Kidney glomerular epithelial cell (primary cell): ENCODE results near the gene KRT80.
A peak's percentile ranks its signal among the peaks of the same experiment; 100 is the strongest.

Experiments used
- DNase-seq: peaks from one replicate; lab custom pipeline; 2025; lab: John Stamatoyannopoulos, UW

KRT80 gene

DNA sequence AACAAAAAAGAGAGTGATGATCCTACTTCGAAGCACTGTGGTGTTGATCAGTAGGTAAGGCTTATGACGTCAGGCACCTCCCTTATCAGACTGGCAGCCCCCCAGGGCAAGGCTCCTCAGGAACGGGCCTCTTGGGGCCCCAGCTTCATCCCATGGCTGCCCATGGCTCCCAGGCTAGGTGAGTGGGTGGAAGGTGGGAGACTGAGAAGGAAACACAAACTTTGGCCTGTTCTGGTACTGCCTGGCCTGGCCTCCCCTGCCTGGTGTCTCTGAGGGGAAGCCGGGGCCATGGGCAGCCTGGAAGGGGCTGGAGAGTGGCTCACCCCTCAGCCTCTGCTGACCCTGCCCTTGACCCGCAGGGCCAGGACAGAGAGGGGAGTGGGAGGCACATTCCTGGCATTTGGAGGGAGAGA lies 38.9 kb downstream of the KRT80 start:
- DNase-seq: no peak

DNA sequence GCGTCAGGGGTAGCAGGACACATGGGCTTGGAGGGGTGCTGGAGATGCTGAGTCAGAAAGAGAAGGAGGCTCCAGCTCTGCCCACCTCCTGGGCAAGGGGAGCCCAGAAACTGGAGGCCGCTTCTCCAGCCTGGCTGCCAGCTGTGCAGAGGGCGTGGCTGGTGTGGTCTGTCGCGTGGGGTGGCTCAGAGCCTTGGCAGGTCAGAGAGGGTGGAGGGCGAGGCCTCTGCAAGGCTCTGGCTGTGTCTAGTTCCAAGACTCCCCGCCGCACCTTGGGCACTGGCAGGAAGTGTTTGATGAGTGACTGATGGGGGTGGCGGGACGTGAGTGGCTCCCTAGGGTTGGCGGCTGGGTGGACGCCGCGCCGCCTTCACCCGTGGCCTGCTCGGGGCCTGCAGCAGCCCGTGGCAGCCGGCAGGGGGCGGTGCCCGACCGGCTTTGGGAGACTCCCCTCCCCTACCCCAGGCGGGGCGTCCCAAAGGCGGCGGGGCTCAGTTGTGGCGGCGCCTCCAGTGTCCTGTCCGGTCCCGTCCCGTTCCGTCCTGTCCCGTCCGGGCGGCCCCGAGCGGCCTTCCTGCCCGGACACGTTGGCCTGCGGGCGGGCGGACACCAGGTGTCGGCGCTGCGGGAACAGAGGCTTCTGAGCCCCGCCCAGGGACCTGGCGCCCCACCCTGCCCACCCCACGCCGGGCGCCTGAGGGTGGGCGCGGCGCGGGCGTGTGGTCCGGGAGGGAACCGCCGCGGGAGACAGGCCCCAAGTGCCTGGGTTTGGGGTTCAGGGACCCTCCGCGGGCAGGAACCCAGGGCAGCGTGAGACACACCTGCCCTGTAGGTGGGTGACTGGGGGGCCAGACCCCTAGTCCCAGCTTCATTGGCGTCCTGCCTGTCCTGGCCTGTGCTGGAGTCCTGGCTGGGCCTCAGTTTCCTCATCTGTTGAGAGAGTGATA lies 39.7 kb downstream of the KRT80 start:
- peak; percentile 12 for DNase-seq

DNA sequence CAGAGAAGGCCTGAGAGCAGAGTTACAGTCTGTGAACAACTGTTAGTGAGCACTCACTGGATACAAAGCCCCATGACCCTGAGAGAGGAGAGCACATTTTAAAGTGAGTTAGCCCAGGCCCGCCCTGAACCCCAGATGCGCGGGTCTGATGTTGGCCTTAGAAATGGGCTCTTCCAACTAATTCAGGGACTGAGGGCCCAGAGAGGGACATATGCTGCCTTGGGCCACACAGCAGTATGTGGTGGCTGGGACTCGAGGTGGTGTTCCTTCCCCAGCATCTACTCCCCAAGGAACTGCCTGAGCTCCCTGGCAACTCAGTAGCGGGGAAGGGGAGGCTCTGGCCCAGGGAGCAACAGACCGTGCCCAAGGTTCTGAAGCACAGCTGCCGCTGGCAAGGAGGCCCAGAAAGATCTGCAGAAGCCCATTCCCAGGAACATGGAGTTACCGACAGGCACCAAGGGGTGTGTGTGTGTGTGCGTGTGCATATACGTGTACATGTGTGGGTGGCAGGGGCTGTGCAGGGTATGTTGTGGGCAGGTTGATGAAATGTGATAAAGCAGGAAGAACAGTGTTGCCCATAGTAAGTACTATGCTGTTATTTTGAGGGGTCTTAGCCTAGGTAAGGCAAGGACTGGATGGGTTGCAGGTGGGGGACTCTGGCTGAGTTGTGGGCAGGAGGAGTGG lies 40.5 kb downstream of the KRT80 start:
- no peak for DNase-seq

DNA sequence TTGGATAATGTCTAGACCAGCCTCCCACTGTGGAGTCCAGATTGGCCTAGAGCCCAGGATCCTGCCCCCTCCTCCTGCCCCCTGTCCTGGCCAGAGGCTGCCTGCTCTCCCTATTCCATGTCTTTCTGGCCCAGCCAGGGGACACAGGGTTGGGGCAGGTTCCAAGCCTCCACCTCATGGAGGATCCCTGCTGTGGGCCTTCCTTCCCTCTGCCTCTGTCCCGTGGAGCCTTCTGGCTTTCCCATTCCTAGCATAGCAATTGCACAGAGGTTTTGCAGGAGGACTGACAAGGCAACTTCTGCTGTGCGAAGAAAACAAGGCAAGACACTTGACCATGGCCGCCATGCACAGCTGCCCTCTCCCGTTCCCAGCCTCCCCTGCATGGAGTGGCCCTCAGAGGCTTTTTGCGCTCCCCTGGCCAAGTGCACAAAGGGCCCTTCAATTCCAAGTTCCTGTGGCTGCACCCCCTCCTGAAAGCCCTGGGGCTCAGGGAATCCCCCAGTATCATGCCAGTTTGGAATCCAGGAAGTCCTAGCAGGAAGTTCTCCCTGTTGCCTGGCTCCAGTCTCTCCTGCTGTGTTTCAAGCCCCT lies 42.1 kb downstream of the KRT80 start:
- no peak for DNase-seq

DNA sequence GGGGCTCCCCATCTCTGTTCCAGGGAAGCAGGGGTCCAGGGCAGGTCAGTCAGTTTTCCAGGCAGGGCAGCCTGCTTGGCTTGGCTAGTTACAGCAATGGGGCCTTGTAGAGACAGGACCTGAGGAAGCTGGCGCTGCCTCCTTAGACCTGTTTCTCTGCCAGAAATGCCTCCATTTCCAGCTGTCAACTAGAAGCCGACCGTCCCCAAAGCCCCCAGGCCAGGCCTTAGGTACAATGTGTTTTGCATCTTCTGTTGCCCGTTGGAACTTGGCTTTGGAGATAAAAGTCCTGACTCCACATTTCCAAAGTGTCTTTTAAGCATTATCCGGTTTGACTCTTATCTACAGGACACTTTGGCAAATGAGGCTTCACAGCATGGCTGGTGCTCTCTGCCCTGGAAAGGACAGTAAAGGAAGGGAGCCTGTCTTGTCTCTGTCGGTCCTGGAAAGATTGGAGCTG lies 42.6 kb downstream of the KRT80 start:
- no peak for DNase-seq

DNA sequence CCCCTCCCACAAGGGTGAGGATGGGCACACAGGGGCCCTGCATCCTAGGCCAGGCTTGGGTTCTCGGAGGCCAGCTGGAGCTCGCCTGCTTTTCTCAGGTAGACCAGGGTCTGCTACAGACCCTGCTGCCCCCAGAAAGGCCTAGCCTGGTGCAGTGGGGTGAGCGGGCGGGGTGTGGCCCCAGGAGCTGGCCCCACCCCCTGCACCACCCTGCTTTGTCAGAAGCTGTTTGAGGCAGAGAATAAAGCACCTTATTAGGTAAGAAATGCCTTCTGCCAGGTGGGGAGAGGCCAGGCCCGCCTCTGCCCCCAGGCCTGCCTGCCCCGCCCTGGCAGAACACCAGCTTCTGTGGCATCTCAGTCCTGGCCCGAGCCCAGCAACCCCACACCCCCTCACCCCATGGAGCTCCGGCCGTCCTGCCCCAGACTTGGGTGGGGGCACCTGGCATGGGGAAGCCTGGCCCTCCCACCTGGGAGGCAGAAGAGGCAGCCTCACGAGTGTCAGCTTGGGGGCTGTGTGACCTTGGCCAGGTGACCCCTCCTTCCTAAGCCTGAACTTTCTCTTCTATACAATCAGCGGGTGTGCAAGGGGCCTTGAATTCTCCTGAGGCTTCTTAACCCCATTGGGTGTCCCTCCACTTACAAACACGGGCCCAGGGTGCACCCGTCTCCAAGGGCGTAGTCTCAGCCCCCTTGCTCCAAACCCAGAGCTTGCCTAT lies 43.2 kb downstream of the KRT80 start:
- peak; percentile 37 for DNase-seq

DNA sequence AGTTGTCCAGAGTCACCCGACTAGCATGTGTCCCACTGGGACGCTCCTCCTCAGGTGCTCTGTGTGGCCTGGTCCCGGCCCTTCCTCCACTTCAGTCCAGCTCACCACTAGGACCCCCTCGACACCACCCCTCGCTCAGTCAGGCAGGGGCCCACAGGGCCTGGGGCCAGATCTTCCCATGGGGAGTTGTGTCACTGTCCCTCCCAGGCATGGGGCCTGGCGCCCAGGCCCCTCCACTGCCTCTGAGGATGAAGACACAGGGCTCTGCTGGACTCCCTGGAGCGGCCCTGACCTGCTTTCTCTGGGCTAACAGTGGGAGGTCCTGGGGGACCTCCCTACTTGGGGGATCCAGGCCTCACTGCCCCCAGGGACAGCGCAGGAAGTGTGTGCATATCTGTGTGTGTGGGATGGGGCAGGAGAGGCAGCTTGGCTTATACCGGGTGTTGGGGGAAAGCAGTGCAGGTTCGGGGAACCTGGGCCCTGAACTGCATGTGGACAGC lies 43.8 kb downstream of the KRT80 start:
- no peak for DNase-seq

DNA sequence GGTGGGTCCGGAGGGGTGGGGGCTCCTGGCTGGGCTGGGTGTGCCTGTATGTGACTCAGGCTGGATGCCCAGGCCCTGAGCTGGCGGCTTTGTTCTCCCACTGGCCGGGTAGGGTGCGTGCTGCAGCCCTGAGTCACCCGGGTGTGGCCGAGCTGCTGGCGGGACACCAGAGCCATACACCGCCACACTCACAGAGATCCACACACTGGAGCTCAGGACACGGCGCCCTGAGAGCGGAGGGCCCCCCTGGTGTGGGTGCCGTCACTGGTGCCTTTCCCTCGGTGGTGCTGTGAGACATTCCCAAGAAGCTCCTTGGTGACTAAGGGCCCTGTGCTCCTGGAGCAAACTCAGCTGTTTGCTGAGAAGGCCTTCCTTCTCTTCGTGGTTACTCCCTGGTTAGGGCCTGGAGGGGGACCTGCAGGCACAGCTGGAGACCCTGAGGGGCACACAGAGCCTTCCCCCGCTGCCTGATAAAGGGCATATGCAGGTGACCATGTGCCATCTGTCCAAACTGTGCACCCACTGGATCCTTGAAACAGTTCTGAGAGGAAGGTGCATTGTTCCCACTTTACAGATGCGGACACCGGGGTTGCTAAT lies 44.3 kb downstream of the KRT80 start:
- DNase-seq: peak; percentile 92

DNA sequence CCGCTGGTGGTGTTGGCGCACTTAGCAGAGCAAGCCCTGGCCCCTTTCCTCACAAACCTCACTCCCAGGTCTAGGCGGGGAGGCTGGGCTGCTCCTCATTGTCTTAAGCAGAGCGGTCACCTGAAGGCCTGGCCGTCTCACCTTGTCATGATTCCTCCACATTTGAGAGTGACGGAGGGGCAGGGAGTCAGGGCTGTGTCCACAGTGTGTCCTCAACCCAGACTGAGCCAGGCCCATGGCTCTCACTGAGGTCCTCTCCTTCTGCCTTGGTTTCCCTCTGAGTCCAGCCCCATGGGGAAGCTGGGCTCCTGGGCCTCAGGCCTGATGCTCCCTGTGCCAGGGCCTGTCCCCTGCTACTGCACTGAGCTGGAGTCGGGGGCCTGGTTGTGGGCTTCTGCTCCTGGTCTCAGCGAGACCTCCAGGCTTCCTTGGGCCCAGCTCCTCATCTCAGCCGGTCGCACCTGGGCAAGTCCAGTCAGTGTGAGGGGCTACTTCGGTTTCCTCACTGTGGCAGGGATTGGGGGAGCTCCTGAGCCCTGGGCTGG lies 44.9 kb downstream of the KRT80 start:
- no peak for DNase-seq

DNA sequence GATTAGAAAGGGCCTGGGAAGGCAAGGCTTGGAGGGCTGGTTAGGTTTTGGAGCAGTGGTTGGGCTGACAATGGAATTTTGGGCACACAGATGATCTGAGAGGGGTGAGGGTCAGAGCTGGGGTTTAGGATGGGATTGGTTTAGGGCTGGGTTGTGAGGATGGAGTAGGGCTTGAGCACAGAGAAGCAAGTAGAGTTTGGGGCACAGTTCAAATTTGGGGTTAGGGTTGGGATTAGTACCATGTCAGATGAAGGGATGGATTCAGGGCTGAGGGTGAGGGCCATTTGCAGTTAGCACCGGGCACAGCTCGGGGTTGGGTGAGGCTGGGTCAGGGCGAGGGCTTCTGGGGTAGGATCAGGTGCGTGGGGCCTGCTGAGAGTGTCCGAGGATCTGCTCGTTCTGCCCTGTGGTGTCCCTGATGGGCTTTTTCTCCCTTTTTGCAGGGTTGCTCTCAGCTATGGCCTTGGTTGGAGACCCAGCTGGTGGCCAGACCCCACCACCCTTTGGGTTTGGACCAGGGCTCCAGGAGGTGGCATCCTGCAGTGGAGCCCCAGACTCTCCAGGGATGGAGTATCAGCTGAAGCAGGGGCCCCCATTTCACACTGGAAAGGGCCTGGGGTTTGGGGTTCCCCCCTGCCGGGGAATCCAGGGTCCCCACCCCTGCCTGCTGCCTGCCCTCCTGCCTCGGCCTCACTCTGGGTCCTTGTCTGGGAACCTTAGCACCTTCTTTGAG lies 45.6 kb downstream of the KRT80 start:
- no peak for DNase-seq

DNA sequence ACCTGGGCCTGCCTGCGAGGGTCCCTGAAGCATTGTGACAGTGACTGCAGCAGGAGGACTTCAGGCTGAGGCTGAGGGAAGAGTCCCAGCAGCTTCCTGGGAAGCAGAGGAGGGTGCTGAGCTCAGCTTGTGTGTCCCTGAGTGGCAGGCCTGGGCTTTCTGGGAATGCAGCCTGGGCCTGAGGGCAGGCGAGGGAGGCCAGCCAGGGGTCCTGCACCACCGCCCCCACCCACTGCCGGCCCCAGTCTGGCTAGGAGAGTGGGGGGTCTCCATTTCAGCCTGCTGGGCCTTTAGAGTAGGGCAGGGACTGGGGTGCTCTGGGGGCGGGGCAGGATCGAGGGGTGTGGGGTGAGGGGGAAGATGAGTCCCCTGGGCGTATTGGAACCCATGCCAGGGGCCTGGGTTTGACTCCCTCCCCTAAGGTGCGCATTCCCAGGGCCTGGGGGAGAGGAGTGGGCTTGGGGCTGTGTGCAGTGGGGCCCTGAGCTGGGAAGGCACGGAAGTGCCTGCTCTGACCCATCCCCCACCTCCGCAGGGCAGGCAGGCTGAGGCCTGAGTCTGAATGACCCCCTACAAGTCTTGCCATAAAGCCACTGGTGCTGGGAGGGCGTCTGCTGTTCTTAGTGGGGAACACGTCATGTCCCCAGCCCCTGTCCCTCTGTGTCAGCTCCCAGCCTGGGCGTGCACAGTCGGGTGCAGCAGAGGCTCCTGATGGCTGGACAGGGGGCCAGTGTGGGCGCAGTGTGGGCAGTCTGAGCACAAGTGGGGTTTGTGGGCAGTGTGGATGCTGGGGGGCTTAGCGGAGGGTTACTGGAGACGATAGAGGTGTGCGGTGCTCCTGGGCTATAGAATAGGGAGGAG lies 46.4 kb downstream of the KRT80 start:
- no peak for DNase-seq

DNA sequence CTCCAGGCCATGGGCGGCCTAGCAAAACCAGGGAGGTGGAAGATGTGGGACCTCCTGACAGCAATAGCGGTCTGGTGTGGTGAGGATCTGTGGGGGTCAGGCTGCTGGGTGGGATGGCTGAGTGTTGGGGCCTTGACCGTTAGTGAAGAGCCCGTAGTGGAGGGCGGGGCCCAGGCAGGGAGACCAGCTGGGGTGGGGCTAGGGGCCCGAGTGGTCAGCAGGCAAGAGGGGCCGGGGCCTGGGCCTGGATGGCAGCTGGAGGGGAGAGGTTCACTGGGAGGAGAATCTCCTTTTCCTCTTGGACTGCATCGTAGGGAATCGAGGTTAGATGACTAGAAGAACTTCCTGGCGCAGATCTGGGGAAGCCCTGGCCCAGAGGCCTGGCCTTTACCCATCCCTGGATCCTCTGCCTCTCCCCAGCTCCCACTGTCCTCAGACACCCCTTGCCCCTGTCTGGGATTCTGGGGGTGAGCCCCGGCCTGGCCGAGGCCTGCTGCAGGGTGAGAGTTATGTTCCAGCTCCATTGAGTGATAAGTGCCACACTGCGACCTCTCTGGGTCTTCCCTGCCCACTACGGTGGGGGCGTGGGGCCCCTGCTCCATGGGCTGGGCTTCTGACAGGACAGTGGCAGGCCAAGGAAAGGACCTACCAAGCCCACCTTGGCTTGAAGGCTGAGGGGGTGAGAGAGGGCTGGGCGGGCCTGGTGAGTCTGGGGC lies 47.1 kb downstream of the KRT80 start:
- DNase-seq: no peak

DNA sequence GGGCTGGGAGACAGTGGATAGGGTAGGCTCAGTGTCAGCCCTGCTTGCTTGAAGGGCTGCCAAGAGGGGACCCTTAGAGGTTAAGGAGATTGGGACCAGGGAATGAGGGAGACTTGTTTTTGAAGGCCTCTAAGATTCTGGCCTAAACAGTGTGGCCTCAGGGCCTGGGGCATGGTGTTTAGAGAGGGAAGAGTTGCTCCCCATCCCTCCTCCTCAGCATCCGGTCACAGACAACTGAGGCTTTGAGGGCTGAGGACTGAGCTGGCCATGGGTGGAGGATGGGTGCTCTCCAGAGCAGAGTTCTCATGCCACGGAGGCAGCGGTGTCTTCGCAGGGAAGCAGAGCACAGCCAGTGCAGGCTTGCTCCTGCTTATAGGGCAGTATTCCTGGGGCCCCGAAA lies 49.4 kb downstream of the KRT80 start:
- no peak for DNase-seq

DNA sequence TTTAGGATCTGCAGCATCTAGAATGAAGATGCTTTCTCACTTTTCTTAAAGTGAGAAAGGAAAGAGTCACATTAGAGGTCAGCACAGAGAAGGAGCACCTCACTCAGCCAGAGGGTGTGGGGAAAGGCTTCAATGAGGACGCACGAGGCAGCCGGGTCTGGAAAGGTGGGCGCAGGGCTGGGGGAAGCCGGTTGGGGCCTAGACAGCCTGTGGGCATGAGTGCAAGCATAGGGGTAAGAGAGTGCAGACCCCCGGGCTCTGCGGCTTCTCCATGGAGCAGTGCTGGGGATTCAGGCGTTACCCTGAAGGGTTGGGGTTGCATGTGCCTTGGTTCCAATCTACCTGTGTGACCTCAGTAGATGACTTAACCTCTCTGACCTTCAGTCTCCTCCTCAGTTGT lies 49.9 kb downstream of the KRT80 start:
- no peak for DNase-seq

DNA sequence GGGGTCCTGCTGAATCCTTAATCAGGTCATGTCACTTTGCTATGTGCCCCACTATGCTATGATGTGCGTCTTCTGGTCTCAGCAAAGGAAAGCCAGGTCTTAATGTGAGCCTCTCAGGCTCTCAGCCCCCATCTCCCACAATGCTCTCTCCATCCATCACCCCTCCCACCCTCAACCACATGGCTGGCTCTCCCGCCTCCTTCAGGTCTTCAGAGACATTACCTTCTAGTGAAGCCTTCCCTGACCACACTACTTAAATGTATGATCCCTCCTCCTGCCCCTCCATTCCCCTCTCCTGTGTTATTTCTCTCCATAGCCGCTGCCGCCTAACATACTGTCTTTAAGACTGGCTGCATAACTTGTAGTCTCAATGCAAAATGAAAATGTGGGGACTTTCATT lies 50.5 kb downstream of the KRT80 start:
- no peak for DNase-seq

DNA sequence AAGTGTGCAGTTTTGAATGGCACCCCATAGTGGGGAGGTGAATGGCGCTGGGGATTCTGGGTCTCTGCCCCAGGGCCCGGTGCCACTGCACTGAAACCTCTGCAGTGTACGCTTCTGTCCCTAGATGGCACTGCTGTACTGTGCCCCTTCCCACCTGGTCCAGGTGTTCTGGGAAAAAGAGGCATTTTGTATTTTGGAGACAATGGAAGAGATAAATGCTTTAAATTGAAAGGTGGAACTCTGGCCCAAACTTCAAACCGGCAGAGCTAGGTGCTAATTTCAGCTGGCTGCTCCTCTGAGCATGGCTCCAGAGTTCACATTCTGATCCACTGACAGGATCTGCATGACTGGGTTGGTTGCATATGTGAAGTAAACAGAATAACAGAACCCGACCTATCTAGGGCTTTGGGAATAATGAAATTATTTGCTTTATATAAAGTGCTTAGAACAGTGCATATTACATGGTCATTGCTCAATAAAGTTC lies 52.2 kb downstream of the KRT80 start:
- DNase-seq: no peak

DNA sequence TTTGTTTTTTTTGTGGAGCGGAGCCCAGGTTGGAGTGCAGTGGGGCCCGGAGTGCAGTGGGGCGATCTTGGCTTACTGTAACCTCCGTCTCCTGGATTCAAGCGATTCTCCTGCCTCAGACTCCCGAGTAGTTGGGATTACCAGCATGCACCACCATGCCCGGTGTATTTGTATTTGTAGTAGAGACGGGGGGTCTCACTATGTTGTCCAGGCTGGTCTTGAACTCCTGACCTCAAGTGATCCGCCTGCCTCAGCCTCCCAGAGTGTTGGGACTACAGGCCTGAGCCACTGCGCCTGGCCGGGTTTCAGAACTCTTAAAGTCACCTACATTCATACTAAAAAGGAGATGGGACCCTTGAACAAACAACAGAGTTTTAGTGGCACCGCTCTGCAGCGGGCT lies 52.7 kb downstream of the KRT80 start:
- DNase-seq: no peak

DNA sequence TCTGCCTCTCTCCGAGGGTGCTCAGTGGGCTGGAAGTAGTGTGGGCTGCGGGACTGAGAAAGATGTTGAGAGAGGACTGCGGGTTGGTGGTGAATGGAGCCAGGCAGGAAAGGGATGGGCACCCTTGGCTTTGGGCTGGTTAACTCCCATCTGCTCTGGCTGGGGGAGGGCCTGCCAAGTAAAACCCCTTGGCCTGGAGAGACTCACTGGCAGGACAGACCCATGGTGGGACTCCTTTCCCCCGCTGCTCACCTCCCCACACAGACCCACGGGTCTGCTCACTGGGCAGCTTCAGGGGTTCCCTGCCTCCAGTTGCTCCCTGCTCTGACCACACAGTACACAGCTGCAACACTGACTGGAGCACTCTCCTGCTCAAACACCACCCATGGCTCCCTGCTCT lies 54.1 kb downstream of the KRT80 start:
- DNase-seq: no peak

DNA sequence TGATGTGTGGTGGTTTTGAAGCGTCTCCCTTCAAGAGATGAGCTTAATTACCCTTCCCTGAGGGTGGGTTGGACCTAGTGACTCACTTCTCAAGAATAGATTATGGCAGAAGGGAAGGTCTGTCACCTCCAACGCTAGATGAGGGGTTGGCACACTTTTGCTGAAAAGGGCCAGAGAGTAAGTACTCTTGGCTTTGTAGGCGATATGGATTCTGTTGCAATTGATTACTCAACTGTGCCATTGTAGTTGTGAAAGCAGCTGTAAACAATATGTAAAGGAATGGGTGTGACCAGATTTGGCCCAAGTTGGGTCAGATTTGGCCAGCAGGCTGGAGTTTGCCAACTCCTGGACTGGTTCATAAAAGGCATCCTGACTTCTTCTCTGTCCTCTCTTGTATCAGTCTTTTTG lies 59.1 kb downstream of the KRT80 start:
- no peak for DNase-seq
